Measurements from ENCODE around the gene MAGI1. TPM values are rescaled to one million over a fixed set of nuclear protein-coding genes. Genes with fewer than 3 reads are reported as not detected.

MAGI1 gene
- polyA plus RNA-seq, 1 of the 3 experiments (the other 2 are of a cell fraction) = 10.3 TPM

DNA sequence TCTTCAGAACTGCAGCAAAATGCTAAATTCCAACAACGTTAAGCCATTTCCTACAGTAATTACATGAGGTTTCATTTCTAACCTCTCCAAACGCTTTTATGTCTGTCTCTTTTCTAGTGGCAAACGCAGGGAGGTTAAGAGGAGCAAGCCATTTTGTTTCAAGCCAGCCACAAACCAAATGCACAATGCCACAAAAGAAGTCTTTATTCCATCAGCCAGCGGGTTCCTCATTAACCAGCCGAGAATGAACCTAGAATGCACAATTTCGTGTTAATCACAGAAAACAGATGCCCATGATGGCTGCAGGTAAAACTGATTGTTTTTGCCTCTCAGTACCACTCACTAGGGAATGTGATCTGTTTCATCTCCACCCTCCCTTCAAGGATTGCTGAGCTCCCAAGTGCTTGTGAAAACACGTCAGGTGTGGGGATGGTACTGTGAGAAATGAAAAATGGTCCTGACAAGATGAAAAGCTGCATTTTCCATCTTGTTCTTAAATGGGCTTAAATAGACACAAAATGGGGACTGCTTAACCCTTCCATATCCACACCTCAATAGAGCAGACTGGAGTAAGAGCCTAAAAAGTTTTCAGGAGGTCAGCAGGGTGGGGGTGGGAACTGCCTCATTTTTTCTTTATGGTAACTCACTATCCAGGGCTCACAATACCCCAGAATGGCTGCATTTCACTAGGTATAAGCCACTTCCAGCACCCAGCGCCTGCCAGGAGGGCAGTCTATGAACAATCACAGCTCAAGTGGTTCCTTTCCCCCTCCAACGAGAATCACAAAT is 277.1 kb downstream of the MAGI1 start (continued):
- TF ChIP-seq REST (IDR thresholded peaks at IDR 0.05; ENCODE audit: low read depth, low read length) (no peak), MEF2A (IDR thresholded peaks at IDR 0.05; ENCODE audit: borderline replicate concordance, low read depth) (no peak), FOXJ3 (CRISPR knock-in tag; IDR thresholded peaks at IDR 0.05) (no peak)
- TF ChIP-seq, protein P1, sequence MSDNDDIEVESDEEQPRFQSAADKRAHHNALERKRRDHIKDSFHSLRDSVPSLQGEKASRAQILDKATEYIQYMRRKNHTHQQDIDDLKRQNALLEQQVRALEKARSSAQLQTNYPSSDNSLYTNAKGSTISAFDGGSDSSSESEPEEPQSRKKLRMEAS (IDR thresholded peaks at IDR 0.05; ENCODE audit: low read depth) = no peak

DNA sequence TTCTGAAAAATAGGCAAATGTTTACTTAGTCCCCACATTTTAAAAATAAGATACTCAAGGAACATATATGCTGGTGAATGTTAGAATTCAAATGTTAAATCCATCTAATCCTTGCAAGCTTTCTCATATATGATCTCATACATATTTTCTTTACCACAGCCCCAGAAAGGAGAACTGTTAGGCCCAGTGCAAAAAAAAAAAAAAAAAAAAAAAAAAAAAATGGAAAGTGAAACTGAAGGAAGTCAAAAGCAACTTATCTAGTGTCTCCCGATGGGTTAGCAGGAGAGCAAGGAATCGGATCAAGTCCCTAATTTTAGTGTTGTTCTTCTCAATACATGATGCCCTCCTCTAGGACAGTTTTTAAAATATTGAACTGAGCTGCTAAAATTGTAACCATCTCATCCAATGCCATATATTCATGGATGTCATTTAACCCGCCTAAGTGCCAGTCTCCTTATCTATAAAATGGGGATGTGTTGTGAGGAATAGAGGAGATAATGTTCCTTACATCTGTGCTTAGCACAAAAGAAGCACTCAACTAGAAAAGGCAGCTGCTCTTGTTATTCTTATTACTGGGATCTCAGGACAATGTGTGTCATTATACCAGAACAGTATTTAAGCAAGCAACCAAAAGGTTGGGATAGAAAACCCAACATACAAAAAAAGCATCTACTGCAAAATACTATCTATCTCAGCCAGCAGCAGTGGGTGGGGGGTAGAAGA is 279.7 kb downstream of the MAGI1 start:
- H3K9me3 ChIP-seq = no peaks in the 10 kb centered on the region
- TF ChIP-seq TAF1 (IDR thresholded peaks at IDR 0.05; ENCODE audit: borderline replicate concordance, low read depth, low read length) (no peak), POLR2AphosphoS5 (IDR thresholded peaks at IDR 0.05; ENCODE audit: low read depth, low read length) (no peak), CHD2 (IDR thresholded peaks at IDR 0.05; ENCODE audit: low read length, partially characterized antibody) (no peak), EZH2phosphoT487 (IDR thresholded peaks at IDR 0.05; ENCODE audit: borderline replicate concordance, low read depth) (no peak), CTCF (IDR thresholded peaks at IDR 0.05) (no peak), GATA2 (CRISPR knock-in tag; IDR thresholded peaks at IDR 0.05) (no peak)
- CTCF ChIA-PET = interaction anchor here (0.7 to 2.3 kb wide), 4 partner anchors 27 to 1231 kb away, joined by 4 to 12 read pairs (median 4); no protein-coding TSS in a partner anchor
- no peaks in the 10 kb centered on the region for H3K36me3 ChIP-seq (replicated peaks in 1 of 2; ENCODE audit: control insufficient read depth in 1 of 2, insufficient read depth in 2 of 2, low read length in 1 of 2)
- 97% methylated on average over 3 of the region's 3 CpGs for WGBS (ENCODE audit: low lambda C conversion rate)
- POLR2A ChIA-PET = no interaction called here
- H3F3A ChIP-seq (replicated peaks; ENCODE audit: insufficient read depth) = no peaks in the 10 kb centered on the region
- no peak overlapping the region for H3K4me3 ChIP-seq (ENCODE audit: low read depth in 2 of 2, low read length in 1 of 2)
- H3K27me3 ChIP-seq (ENCODE audit: insufficient read depth) = no peaks in the 10 kb centered on the region
- no peak overlapping the region for H2AFZ ChIP-seq (ENCODE audit: low read depth)
- peaks cover 0 to 2% of the 10 kb centered on the region in 2 experiments; a peak in 2 of 4 replicates for H3K4me1 ChIP-seq (ENCODE audit: control insufficient read depth in 1 of 2, insufficient read depth in 2 of 2, low read depth in 1 of 2, low read length in 1 of 2)
- no peak overlapping the region for H3K27ac ChIP-seq (ENCODE audit: low read depth in 2 of 2, low read length in 1 of 2)
- no peak overlapping the region for H3K4me2 ChIP-seq
- H3K79me2 ChIP-seq (ENCODE audit: insufficient read depth) = peaks cover 12% of the 10 kb centered on the region; the same call in 1 of the 2 replicates
- no peaks in the 10 kb centered on the region for H4K20me1 ChIP-seq (ENCODE audit: insufficient read depth)
- no peak for DNase-seq
- no peaks in the 10 kb centered on the region for H3K9me2 ChIP-seq
- H3K9ac ChIP-seq = no peak overlapping the region

Data from SK-N-SH (cell line).